GM11168 (cell line): ENCODE measurements around the gene LINGO3.

ENCODE experiments used
- in situ Hi-C: fragments of 300-500 bp; cut with MboI; formaldehyde crosslinking; loops from one replicate; pipeline ENCODE4 v1.12.0; 2022; ENCODE audit warnings: low sequenced_read_pairs; ENCODE audit not compliant: unreplicated experiment

LINGO3 gene

GRCh38 chr19:2340496-2341243, 32.7 kb upstream of the LINGO3 start:
- in situ Hi-C loops, result no loop called here

- in situ Hi-C loops, result no loop called here
Measured at GRCh38 chr19:2339644-2340310, 31.8 kb upstream of the LINGO3 start.

GRCh38 chr19:2338751-2339643, 31.0 kb upstream of the LINGO3 start:
- in situ Hi-C loops, result no loop called here

GRCh38 chr19:2338055-2338615, 30.2 kb upstream of the LINGO3 start:
- in situ Hi-C loops, result no loop called here

GRCh38 chr19:2337329-2337707, 29.4 kb upstream of the LINGO3 start:
- in situ Hi-C loops, result no loop called here

- in situ Hi-C loops, result no loop called here
Measured at GRCh38 chr19:2336528-2337328, 28.8 kb upstream of the LINGO3 start.

GRCh38 chr19:2335848-2336247, 27.9 kb upstream of the LINGO3 start:
- in situ Hi-C loops, result no loop called here

GRCh38 chr19:2334986-2335846, 27.3 kb upstream of the LINGO3 start:
- in situ Hi-C loops, result no loop called here

- in situ Hi-C loops, result no loop called here
Measured at GRCh38 chr19:2334426-2334825, 26.5 kb upstream of the LINGO3 start.

GRCh38 chr19:2333807-2334211, 25.9 kb upstream of the LINGO3 start:
- in situ Hi-C loops, result no loop called here

- in situ Hi-C loops, result no loop called here
Measured at GRCh38 chr19:2333027-2333806, 25.3 kb upstream of the LINGO3 start.

- in situ Hi-C loops, result no loop called here
Measured at GRCh38 chr19:2332341-2333026, 24.5 kb upstream of the LINGO3 start.

GRCh38 chr19:2331601-2332246, 23.8 kb upstream of the LINGO3 start:
- in situ Hi-C loops, result no loop called here

GRCh38 chr19:2330632-2331284, 22.8 kb upstream of the LINGO3 start:
- in situ Hi-C loops, result no loop called here

GRCh38 chr19:2330255-2330631, 22.3 kb upstream of the LINGO3 start:
- in situ Hi-C loops, result no loop called here

- in situ Hi-C loops, result no loop called here
Measured at GRCh38 chr19:2329501-2329916, 21.6 kb upstream of the LINGO3 start.

GRCh38 chr19:2329149-2329478, 21.2 kb upstream of the LINGO3 start:
- in situ Hi-C loops, result no loop called here
